PC-3 (cell line): ENCODE measurements around the gene ARF3. TPM values are rescaled to one million over a fixed set of nuclear protein-coding genes. Genes with fewer than 3 reads are reported as not detected.
A peak's percentile ranks its signal among the peaks of the same experiment; 100 is the strongest.

ENCODE experiments used
- ATAC-seq: fragments of 200-7000 bp; cut with Tn5 transposase; 2 replicates; pipeline ENCODE4 v1.9.1; 2020; ENCODE audit warnings: mild to moderate bottlenecking, moderate library complexity
- BruUV-seq: library from RNA; stranded (reverse); fragments of 400-500 nt; replicated peaks from 2 replicates; lab custom pipeline; 2021; lab: Mats Ljungman, UMichigan
- CTCF ChIA-PET: fragments of 300-600 bp; sonication (Branson Sonifier 250); formaldehyde crosslinking; loops from one replicate; lab custom pipeline; 2022; ENCODE audit warnings: antibody characterized with exemption; lab: Charles Lee
- POLR2A ChIA-PET: fragments of 300-600 bp; sonication (Branson Sonifier 250); formaldehyde crosslinking; loops from one replicate; lab custom pipeline; 2022; ENCODE audit warnings: antibody characterized with exemption; ENCODE audit not compliant: unreplicated experiment; lab: Charles Lee
- DNase-seq: peaks from one replicate; pipeline ENCODE4 v3.0.0-alpha.2; 2015
- H2AFZ ChIP-seq: fragments of 300-600 bp; sonication (generic); 2 replicates; pipeline ENCODE4 v1.6.0; 2016; ENCODE audit warnings: antibody characterized with exemption, low read length
- H3F3A ChIP-seq: fragments of 300-600 bp; sonication (generic); one replicate; pipeline ENCODE4 v1.6.0; 2017; ENCODE audit warnings: antibody characterized with exemption, low read length, control low read depth, mild to moderate bottlenecking; ENCODE audit not compliant: unreplicated experiment
- H3K27ac ChIP-seq: fragments of 300-600 bp; sonication (generic); 2 replicates; pipeline ENCODE4 v1.5.1; 2016; ENCODE audit warnings: mild to moderate bottlenecking, low read length
- H3K27me3 ChIP-seq: fragments of 300-600 bp; sonication (generic); 2 replicates; pipeline ENCODE4 v1.6.1; 2016; ENCODE audit warnings: low read length, mixed read lengths
- H3K36me3 ChIP-seq: fragments of 300-600 bp; sonication (generic); 2 replicates; pipeline ENCODE4 v1.6.1; 2016; ENCODE audit warnings: low read depth, mixed run types, low read length, mixed read lengths
- H3K4me1 ChIP-seq: fragments of 300-600 bp; sonication (generic); 2 replicates; pipeline ENCODE4 v1.5.1; 2016; ENCODE audit warnings: low read length; ENCODE audit not compliant: insufficient read depth
- H3K4me2 ChIP-seq: fragments of 300-600 bp; sonication (generic); 2 replicates; pipeline ENCODE4 v1.6.0; 2016; ENCODE audit warnings: low read length
- H3K4me3 ChIP-seq: fragments of 300-600 bp; sonication (generic); 2 replicates; pipeline ENCODE4 v1.5.1; 2016; ENCODE audit warnings: mild to moderate bottlenecking, low read length, mixed read lengths
- H3K79me2 ChIP-seq: fragments of 300-600 bp; sonication (generic); 2 replicates; pipeline ENCODE4 v1.6.1; 2017; ENCODE audit warnings: low read length, mixed read lengths
- H3K9ac ChIP-seq: fragments of 300-600 bp; sonication (generic); 2 replicates; pipeline ENCODE4 v1.6.0; 2016; ENCODE audit warnings: mild to moderate bottlenecking, low read length
- H3K9me2 ChIP-seq: fragments of 300-600 bp; sonication (generic); replicated peaks from 2 replicates; pipeline ENCODE4 v1.6.1; 2016; ENCODE audit warnings: mixed run types, low read length, mixed read lengths
- H3K9me3 ChIP-seq: fragments of 300-600 bp; sonication (generic); 2 replicates; pipeline ENCODE4 v1.6.1; 2016; ENCODE audit warnings: low read length, mixed read lengths
- H4K20me1 ChIP-seq: fragments of 300-600 bp; sonication (generic); 2 replicates; pipeline ENCODE4 v1.6.1; 2016; ENCODE audit warnings: low read length, mixed read lengths
- CTCF ChIP-seq: fragments of 300-600 bp; sonication (generic); conservative IDR thresholded peaks from 2 replicates; pipeline ENCODE4 v1.5.1; 2017; ENCODE audit warnings: antibody characterized with exemption, low read depth, mild to moderate bottlenecking, low read length
- EZH2 ChIP-seq: fragments of 300-600 bp; sonication (generic); IDR thresholded peaks from one replicate; pipeline ENCODE4 v1.6.1; 2017; ENCODE audit warnings: antibody characterized with exemption, mild to moderate bottlenecking, low read length; ENCODE audit not compliant: unreplicated experiment
- EZH2phosphoT487 ChIP-seq: fragments of 300-600 bp; sonication (generic); IDR thresholded peaks from 2 replicates; pipeline ENCODE4 v1.6.1; 2018; ENCODE audit warnings: mild to moderate bottlenecking, antibody characterized with exemption, low read length, borderline replicate concordance
- intact Hi-C: fragments of 100-400 bp; cut with micrococcal nuclease; formaldehyde crosslinking; loops from 2 replicates; pipeline ENCODE4 v1.9.0; 2023
- total RNA-seq: library from RNA; depleted of rRNA; stranded (reverse); fragments of >200 nt; gene quantifications from 2 replicates; pipeline ENCODE4 v1.2.3, GENCODE V29; 2014

ARF3 gene
- total RNA-seq, 1 experiment from 2014 or later: 85.5 TPM

DNA sequence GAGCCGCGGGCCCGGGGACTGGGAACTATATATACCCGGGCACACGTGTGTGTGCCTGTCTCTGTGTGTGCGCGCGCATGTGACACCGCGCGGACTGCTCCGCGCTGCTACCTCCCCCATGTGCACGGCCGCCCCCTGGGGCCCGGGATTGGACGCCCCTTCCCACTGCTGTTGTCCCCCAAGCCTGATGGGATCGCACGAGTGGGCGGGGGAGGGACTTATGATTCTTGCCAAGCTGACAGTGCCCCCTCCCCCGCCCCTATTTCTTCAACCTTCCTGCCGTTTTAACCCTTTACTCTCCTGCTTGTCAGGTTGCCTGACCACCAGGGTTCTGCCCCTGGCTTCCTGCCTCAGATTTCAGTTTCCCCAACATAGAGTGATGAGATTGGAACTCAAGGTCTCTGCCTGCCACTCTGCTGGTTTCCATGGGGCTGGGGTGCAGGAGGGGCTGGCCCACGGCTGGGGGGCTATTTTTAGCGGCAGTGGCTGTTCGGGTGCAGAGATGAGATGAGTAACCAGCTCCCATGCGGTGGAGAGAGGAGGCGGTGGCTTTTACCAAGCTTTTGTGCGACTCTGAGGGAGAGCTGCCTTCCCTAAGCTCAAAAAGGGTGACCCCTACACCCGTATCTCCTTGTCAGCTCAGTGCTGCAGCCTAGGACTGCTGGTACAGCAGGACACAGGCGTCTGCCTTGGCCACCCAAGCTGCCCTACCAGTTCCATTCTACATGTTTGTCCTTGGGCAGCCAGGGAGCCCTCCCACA is 42.3 kb upstream of the ARF3 start, which contains the start of gene DDN:
Gene DDN (minus strand): TSS at position 5 of the 761 bp plus-strand sequence. CDS start 88 bp downstream, outside the sequence.
- Histone ChIP-seq H3F3A (no peaks in the 10 kb centered on the region), H3K9ac (peak within 1 kb of the TSS; percentile 52)

DNA sequence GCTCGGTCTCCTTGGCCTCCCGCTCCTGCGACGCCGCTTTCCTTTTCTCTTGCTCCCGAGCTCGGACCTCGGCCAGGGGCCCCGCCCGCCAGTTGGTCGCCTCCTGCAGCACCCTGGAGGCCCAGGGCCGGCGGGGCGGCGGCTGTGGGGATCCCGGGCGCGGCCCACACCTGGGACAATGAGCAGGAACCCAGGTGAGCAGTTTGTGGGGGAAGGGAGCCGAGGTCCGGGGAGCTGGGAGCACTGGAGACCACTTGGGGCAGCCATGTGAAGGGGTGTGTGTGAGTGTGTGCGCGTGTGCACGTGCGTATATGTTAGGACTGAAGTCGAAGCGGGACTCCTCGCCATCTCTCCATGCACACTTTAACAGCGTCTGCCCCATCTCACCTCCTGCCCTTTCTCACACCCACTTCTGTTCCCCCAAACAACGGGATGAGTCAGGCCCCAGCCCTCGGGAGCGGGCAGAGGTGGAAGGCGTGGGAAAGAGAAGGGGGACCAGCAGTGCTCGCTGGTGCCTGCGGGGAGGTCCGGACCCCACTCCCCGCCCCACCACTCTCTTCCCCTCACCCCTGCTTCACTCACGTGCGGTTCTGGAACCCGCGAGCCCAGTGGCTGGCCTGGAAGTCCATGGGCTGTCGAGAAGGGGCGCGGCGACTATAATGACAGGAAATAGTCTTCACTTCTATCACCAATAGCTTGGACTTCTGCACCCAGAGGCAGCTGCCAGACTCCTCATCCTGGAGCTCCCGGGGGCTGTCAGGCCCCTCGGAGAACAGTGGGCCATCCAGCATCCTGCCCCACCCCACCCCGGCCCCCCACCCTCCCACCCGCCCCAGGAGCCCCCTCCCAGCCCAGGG is 41.4 kb upstream of the ARF3 start:
- intact Hi-C loops: loop anchor here (5.0 kb wide), 1 partner anchor 66 kb away; no protein-coding TSS in a partner anchor
- H3K27ac ChIP-seq: no peak overlapping the region
- no peaks in the 10 kb centered on the region for H4K20me1 ChIP-seq

More for the DNA sequence above, 42.3 kb upstream of the ARF3 start, which contains the start of gene DDN:
- no peaks in the 10 kb centered on the region for H3K9me2 ChIP-seq
- ATAC-seq (peak; percentile 45), DNase-seq (peak; percentile 62)
- no peak for TF ChIP-seq EZH2phosphoT487
- TF ChIP-seq CTCF: no peak
- TF ChIP-seq EZH2: no peak
- intact Hi-C loops: loop anchor here (5.0 kb wide), 1 partner anchor 67 kb away; no protein-coding TSS in a partner anchor
- no peaks in the 10 kb centered on the region for H4K20me1 ChIP-seq
- peak within 1 kb of the TSS; percentile 94 for H3K4me2 ChIP-seq
- H3K79me2 ChIP-seq: no peaks in the 10 kb centered on the region
- H3K27ac ChIP-seq: no peak within 1 kb of the TSS
- peak within 1 kb of the TSS; percentile 72 for H3K4me3 ChIP-seq
- CTCF ChIA-PET: interaction anchor here (0.6 kb wide), 1 partner anchor 20 kb away, joined by 3 read pairs; no protein-coding TSS in a partner anchor
- H3K27me3 ChIP-seq: no peaks in the 10 kb centered on the region
- no TSS peak for BruUV-seq
- peak within 1 kb of the TSS; percentile 81 for H2AFZ ChIP-seq
- POLR2A ChIA-PET: no interaction called here
- peaks cover 16% of the 10 kb centered on the region for H3K4me1 ChIP-seq
- peaks cover 10% of the 10 kb centered on the region; the same call in 1 of the 2 replicates for H3K36me3 ChIP-seq
- no peaks in the 10 kb centered on the region for H3K9me3 ChIP-seq

More for the DNA sequence above, 41.4 kb upstream of the ARF3 start:
- H3K4me2 ChIP-seq: peak overlapping the region; percentile 94
- ChIA-PET POLR2A (no interaction called here), CTCF (interaction anchor here (0.6 kb wide), 1 partner anchor 19 kb away, joined by 3 read pairs; no protein-coding TSS in a partner anchor)
- peak overlapping the region; percentile 52 for H3K9ac ChIP-seq
- H3K4me1 ChIP-seq: peaks cover 22% of the 10 kb centered on the region
- H3K9me3 ChIP-seq: no peaks in the 10 kb centered on the region
- peak; percentile 24 for DNase-seq
- no peak for TF ChIP-seq EZH2
- no peak for TF ChIP-seq EZH2phosphoT487
- TF ChIP-seq CTCF: no peak
- BruUV-seq: no TSS peak
- H3F3A ChIP-seq: no peaks in the 10 kb centered on the region
- H3K27me3 ChIP-seq: no peaks in the 10 kb centered on the region
- H3K9me2 ChIP-seq: no peaks in the 10 kb centered on the region
- no peaks in the 10 kb centered on the region for H3K79me2 ChIP-seq
- peaks cover 10% of the 10 kb centered on the region; the same call in 1 of the 2 replicates for H3K36me3 ChIP-seq
- peak; percentile 8 for ATAC-seq
- peak overlapping the region; percentile 69 for H3K4me3 ChIP-seq
- H2AFZ ChIP-seq: peak overlapping the region; percentile 81
